H4 (cell line): ENCODE data around the gene PRKAR2A. TPM values are rescaled to one million over a fixed set of nuclear protein-coding genes. Genes with fewer than 3 reads are reported as not detected.

ENCODE experiments used
- DNase-seq: peaks from one replicate; pipeline ENCODE4 v3.0.0-alpha.2; 2015; ENCODE audit warnings: low spot score
- total RNA-seq: library from RNA; depleted of rRNA; stranded (reverse); fragments of >200 nt; shearing (Covaris generic); gene quantifications from 2 replicates; pipeline ENCODE4 v1.2.3, GENCODE V29; 2014; rRNA removed

The PRKAR2A gene
- total RNA-seq = 10.0 and 10.2 TPM in 2 replicates

DNA sequence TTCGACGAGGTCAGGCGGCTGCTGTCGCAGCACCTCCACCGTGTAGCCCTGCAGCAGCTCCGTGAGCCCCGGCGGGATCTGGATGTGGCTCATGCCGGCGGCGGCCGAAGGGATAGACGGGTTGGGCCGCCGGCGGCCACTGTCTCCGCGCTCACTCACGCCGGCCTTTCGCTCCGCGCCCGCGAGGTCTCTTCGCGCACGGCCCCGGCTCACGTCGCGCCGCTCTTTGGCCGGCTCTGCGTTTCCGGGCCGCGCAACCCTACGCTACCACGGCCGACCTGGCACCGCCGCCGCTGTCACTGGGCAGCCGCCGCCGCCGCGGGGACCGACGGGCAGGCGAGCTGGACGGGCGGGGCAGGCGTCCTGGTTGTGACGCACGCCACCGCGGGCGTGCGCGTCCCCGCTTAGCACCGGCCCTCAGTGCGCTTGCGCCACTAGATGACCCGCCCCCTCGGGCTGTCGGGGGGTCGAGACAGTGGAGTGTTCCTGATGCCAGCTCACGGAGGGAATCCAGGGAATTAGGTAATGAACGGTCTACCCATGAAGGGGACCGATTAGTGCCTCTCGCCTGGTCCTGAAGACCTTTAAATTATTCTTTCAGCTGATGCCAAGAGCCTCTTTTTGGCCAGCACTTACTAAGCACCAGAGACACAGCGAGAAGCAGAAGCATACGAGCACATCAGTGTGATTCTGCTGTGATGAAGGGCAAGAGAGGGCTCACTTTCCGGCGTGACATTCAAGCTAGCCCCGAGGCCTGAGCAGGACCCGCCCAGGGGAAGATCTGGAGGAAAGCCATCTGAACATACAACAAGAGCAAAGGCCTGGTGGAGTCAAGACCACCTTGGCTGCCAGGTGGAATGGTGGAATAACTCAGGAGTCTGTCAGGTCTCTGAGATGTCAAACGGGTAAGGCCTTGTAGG lies at the start of gene PRKAR2A:
Gene PRKAR2A (minus strand): TSS at position 371 of the 920 bp plus-strand sequence. CDS start 278 bp downstream, at position 93.
- DNase-seq = peak; percentile 66

DNA sequence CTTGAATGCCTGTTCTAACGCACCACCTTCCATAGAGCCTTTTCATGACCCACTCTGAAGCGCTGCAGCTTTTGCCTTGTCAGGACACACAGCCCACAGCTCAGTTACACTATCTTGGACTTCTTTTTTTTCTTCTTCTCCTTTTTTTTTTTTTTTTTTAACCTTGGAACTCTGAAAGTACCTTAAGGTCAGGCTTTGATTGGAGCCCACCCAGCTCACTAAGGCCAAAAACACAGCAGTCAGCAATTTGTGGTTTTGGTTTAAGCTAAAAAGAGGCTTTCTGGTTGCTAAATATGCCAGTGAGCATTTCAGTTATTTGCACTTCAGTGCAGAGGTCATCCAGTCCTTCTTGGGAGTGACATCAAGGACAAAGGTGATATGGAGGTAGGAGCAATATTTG lies 49.3 kb upstream of the PRKAR2A start:
- no peak for DNase-seq

DNA sequence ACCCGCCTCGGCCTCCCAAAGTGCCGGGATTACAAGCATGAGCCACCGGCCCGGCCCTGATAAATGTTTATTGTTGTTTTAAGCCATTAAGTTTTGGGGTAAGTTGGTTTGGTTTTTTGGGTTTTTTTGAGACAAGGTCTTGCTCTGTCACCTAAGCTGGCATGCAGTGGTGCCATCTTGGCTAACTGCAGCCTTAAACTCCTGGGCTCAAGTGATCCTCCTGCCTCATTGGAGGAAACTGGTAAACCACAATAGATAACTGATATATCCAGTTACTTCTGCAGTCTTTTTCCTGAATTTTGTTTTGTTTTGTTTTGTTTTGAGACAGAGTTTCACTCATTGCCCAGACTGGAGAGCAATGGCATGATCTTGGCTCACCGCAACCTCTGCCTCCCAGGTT lies 46.8 kb upstream of the PRKAR2A start:
- peak; percentile 23 for DNase-seq

DNA sequence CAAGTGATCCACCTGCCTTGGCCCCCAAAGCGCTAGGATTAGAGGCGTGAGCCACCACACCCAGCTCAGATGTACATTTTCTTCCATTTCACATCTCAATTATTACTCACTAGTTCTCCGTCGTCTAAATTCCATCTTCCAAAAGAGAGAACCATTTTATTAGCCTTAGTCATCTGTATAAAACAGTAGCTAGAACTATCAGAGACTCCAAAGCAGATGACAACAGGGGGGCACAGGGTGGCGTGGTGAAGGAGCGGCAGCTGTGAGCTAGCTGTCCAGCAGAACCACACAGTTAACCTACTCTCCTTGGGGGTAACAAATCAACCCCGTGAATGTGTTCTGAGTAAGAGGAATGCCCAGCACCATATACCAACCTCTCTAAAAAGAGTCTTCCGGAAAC lies 43.9 kb upstream of the PRKAR2A start:
- DNase-seq = no peak

DNA sequence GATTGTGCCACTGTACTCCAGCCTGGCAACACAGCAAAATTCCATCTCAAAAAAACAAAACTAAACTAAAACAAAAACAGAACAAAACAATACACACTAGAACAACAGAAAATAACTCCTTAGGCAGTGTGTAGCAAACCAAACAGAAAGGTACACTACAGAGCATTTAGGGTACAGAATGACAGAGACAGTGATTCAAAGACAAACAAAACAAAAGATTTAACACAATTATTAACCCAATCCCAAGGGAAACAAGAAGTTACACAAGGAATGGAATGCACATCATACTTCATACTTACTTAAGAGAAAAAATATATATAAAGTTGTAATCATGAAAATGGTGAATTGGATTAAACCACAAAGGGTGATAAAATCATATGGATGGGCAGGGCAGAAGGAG lies 38.1 kb upstream of the PRKAR2A start:
- no peak for DNase-seq

DNA sequence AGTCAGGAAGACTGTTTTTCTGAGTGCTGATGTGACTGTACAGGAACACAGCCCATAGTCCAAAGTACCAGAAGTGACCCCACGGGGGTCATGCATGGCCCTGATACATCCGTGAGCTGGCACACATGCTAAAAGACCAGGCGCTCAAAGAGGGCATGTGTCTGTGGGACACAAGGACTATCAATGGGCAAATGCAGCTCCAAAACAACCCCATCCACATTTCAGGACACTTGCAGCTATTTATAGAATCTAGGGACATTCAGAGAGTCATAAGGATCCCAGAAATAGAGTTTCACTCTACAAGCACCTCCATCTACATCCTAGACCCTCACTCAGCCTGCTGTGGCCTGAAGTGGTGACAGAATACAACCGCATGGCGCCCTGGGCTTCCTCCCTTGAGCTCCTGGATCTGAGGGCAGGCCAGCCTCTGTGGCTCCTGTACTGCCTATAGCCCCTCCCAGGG lies 34.0 kb upstream of the PRKAR2A start:
- no peak for DNase-seq

DNA sequence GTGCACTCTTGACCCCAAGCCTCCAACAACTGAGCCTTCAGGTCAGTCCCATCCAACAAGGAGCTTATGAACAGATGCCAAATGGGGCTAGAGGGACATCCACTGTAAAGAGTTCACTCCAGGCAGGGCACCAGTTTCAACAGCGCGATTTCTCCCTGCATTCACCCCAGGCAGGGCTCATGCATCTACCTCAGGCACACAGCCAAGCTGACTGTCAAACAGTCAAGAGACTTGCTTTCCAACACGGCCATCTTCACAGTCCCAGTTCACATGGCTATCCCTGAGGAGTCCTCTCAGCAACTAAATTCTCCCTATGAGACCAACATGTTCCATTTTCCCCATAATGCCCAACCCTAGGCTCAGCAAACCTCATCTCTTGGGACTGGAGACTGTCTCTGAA lies 33.3 kb upstream of the PRKAR2A start:
- no peak for DNase-seq

DNA sequence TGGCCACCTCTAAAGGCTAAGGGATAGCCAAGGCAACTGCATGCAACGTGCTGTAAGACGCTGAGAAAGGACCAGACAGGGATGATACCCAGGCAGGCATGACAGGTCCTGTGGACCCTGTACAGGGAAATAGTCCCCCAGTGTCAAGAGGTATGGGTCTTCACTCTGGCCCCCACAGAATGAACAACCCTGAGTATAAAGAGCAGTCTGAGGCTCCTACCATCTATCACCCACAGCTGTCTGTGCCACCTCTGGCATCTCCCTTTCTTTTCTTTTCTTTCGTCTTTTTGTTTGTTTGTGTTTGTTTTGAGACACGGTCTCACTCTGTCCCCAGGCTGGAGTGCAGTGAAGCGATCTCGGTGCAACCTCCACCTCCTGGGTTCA lies 32.3 kb upstream of the PRKAR2A start:
- DNase-seq = no peak

DNA sequence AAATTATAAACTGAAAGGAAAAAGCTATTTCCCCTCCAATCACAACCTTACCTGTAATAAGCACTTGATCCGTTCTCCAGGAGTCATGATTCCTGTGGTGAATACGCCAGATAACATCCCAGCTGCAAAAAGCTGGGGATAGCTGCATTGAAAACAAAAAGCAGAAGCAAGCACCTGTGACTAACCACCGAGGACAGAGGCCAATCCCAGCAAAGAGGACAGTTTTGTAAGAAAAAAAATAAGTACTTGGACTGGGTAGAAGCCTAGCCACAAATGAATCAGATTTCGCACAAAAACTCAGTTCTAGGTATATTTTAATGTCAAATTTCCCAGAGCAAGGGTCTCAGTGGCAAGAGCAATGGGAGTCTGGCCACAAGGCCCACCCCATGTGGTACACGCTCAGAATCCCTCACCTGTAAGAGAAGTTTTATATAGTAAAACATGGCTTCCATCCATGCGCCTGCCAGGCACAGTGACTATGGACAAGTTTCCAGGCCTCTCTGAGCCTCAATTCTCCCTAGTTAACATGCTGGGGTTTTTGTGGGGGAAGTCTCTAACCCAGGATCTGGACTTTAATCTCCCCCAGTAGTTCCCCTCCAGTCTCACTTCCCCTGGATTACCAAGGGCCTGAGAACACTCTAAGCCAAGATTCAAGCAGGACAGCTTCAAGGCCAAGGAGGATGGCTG lies 31.8 kb upstream of the PRKAR2A start:
- no peak for DNase-seq

DNA sequence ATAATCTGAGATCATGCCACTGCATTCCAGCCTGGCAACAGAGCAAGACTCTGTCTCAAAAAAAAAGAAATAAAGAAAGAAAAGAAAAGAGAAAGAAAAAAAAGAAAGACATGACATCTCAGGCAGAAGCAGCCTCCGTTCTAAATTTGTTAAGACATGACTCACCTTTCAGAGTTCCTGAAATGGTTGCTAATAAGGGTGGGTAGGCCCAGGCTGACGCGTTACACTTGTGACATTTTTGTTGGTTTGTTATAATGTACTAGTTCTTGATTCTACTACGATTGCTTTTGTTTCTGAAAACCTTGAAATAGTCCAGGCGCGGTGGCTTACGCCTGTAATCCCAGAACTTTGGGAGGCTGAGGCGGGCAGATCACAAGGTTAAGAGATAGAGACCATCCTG lies 30.0 kb upstream of the PRKAR2A start:
- no peak for DNase-seq

DNA sequence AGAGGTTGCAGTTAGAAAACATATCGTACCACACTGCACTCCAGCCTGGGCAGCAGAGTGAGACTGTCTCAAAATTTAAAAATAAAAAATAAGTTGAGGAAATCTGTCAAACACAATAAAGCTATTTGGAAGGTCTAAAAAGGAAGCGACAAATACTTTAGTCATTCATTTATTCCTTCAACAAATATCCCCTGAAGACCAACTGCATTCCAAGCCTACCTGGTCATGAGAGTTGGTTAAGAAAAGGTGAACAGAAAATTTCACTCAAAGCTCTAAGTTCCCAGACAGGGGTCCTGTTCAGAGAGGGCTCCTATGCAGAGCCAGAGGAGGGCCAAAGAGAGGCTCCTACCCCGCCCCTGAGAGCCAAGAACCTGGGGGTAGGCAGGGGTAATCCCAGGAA lies 15.4 kb upstream of the PRKAR2A start:
- no peak for DNase-seq

DNA sequence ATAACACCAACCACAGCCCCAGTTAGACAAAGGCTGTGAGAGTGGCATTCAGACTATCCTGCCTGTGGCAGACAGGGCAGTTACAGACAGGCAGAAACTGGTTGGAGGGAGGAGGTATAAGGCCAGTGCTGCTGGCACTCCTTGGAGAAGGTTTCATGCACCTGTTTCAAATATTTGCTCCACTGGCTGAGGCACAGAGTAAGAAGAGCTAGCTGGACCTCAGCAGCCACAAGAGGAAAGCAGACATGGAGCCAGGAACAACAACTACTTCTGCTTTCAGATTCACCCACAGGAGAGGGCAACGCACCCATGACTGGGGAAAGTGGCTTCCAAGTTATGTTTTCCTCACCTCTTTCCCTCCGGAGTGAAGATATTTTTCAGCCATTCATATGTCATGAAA lies 11.5 kb upstream of the PRKAR2A start:
- no peak for DNase-seq

DNA sequence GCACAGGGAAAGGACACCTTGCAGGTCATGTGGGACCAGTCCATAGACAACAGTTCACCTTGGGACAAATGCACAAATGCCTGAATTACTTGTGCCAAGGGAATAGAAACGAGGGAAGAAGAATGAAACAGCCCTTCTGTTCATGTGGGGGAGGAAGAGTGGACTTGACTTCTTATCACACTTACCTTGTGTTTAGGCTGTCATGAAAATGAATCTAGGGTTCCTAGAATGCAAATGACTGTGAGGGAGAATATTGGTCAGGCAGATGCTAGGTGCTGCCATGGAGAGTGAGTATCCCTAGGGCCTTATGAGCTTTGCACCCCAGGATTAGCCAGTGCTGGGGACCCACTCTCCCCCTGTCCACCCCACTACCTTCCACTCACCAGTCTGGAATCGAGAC lies 11.0 kb upstream of the PRKAR2A start:
- DNase-seq = no peak

DNA sequence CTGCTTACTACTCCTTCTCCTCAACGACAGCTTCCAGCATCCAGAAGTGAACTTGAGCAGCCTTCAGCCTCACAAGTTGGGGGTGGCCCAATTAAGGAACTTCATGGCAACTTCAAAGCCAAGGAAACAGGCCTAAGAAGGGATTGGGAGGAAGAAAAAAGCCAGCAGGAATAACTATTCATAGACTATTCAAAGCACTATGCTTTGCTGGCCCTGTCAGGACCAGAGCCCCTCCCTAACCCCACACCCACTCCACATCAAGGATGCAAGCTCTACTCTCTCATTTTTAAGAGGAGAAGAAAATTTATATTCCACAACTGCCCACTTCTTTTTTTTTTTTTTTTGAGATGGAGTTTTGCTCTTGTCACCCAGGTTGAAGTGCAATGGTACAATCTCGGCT lies 10.0 kb upstream of the PRKAR2A start:
- no peak for DNase-seq

DNA sequence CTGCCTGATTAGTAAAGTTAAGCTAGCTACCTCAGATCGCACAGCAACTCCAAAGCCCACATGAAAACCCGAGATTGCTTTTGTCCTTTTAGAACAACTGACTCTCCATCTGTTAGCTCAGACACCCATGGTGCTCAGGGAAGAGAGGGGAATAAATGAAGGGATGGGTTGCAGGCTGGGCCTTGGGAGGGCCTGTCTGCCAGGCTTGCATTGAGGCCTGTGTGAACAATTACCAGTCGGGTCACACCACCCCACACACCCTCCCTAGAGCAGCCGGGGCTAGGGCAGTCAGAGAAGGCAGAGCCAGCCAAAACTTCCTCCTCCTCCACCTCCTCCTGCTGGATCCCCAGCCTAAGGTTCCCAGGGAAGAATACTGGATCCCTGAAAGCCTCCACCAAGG lies 8.8 kb upstream of the PRKAR2A start:
- no peak for DNase-seq

DNA sequence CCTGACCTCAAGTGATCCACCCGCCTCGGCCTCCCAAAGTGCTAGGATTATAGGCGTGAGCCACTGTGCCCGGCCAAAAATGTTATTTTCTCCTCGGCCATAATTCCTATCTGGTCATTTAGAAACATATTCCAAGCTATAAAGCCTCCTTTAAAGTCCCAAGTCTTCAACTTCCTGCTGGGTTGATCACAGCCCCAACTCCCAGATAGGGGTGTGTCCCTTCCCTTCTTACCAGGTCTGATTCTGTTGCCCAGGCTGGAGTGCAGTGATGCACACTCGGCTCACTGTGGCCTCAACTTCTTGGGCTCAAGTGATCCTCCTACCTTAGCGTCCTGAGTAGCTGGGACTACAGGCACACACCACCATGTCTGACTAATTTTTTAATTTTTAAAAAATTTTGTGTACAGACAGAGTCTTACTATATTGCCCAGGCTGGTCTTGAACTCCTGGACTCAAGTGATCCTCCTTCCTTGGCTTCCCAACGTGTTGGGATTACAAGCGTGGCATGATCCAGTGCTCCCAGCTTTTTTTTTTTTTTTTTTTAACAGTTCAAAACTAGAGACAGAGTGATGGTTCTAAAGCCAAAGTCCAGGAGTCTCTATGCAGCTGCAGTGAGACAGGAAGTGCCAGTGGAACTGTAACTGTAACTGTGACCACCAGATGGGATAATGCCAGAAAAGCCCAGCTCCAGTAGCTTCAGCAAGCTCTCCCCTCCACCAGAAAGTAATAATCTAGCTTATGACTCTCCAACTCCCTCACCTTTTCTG lies 8.2 kb upstream of the PRKAR2A start:
- DNase-seq = no peak

DNA sequence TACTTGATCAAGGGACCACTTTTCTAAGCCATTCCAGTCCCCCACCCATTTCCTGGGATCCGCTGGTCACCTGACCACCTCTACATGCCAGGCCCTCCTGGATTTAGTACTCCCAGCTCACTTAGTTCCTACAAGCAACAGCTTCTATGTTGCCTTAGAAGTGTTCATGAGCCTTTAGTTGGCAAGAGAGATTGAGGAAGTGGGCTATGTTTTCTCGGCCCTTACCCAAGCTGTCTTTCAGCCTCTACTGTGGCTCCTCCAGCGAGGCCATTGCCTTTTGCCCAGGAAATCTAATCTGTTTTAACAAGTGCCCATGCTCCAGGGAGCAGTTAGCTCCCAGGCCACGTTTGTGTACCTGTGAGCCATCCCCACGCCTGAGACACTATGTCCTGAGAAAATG lies 4.5 kb upstream of the PRKAR2A start:
- DNase-seq = no peak

DNA sequence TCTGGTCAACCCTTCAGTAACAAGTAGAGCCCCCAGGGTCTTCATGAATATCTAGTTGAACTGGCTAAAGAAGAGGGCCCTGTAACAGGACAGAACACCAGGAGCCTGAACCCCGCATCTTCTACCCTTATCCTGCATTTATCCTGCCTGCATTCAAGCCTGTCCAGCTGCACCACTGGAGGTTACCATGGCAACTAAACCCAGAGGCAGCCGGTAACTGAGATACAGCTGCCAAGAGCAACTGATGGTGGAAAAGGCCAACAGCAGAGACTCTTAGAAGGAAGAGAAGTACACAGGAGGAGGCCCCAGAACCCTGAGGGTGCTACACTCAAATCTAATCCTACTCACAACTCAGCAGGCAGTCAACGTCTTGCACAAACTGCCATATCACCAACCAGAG lies 3.7 kb upstream of the PRKAR2A start:
- DNase-seq = no peak

DNA sequence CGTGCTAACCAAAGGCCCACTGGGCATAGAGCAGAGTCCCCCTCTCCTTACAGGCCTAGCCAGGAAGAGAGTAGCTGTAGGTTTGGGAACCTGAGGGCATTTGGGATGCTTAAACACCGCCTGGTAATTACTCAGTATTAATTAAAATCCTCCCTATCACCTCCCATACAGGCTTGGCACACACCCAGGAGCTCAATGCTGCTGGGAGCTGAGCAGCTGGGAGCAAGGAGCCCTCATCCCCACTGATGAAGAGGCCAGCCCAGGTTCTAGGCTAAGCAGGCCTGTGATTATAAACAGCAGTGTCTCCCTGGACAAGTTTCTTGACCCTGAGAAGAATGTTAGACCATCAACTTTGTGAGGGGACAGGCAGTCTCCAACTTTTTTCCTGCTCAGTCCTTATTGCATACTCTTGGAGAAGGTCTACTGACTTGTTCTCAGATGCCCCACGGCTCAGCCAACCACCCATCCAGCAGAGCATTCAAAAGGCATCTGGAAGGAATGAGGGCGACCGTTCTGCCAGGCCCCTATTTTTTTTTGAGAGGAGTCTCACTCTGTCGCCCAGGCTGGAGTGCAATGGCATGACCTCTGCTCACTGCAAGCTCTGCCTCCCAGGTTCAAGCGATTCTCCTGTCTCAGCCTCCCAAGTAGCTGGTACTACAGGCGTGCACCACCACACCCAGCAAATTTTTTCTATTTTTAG lies 1.3 kb upstream of the PRKAR2A start:
- DNase-seq = no peak

DNA sequence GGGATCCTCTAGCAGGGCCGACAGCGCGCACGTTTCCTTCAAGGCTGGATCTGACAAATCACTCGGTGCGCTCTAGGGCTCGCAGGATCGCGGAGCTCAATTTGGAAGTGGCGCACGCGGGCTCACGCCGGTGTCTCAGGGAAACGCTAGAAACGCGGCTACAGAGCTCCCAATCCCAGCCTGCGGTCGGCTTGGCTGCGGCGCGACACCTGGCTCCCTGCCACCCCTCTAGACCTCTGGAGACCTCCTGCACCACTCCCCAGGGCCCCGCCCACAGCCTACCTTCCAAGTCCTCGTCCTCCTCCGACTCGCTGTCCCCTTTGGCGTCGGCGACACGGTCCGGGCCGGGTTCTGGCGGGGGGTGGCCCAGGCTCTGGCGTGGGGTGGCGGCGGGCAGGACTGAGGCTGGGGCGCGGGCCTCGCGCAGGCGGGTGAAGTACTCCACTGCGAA lies 596 bp downstream of the PRKAR2A start:
- peak; percentile 58 for DNase-seq

DNA sequence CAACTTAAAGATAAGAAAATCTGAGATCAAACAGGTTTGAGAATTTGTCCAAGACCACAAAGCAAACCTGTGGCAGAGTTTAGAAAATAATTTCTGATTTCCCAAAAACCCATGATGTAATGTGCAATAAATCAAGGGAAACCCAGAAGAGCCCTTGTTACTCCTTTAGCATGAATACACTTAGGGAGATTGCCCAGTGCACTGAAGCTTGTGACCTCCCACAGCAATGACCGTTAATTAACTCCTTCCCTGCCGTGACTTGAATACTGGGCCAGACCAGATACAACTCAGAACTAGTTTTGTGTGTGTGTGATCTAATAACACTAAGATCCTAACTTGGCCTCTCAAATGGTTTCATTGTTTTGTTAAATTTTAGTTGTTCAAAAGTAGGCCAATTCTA lies 2.5 kb downstream of the PRKAR2A start:
- DNase-seq = no peak

DNA sequence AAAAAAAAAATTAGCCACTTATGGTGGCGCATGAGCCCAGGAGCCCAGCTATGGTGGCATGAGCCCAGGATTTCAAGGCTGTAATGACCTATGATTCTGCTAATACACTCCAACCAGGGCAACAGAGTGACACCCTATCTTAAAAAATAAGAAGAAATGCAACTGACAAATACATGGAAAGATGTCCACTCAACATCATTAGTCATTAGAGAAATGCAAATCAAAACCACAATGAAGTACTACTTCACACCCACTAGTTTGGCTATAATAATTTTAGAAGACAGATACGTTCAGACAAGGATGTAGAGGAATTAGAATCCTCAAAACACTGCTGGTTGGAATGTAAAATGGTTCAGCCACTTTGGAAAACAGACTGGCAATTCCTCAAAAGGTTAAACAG lies 10.5 kb downstream of the PRKAR2A start:
- no peak for DNase-seq
